Neural progenitor cell (in vitro differentiated cells): Measurements from ENCODE around the gene WDR36. TPM values are rescaled to one million over a fixed set of nuclear protein-coding genes. Genes with fewer than 3 reads are reported as not detected.

Source experiments
- DNase-seq: peaks from one replicate; pipeline ENCODE4 v3.0.0-alpha.2; 2016; ENCODE audit warnings: low spot score
- H2AFZ ChIP-seq: fragments of 200-600 bp; sonication (generic); replicated peaks from 2 replicates; pipeline ENCODE4 v1.6.1; 2016; ENCODE audit warnings: antibody characterized with exemption
- H3F3A ChIP-seq: fragments of 200-600 bp; sonication (generic); 2 replicates; pipeline ENCODE4 v1.6.1; 2016; ENCODE audit warnings: antibody characterized with exemption, low read depth
- H3K27ac ChIP-seq: fragments of 200-600 bp; sonication (generic); 2 replicates; pipeline ENCODE4 v1.5.1; 2016; ENCODE audit warnings: mild to moderate bottlenecking
- H3K27me3 ChIP-seq: fragments of 200-600 bp; sonication (generic); 2 replicates; pipeline ENCODE4 v1.6.1; 2016; ENCODE audit warnings: mild to moderate bottlenecking, moderate library complexity
- H3K36me3 ChIP-seq: fragments of 200-600 bp; sonication (generic); 2 replicates; pipeline ENCODE4 v1.5.1; 2016
- H3K4me1 ChIP-seq: fragments of 200-600 bp; sonication (generic); 2 replicates; pipeline ENCODE4 v1.6.1; 2016; ENCODE audit warnings: mixed run types
- H3K4me2 ChIP-seq: fragments of 200-600 bp; sonication (generic); 2 replicates; pipeline ENCODE4 v1.6.1; 2016
- H3K4me3 ChIP-seq: fragments of 200-600 bp; sonication (generic); 2 replicates; pipeline ENCODE4 v1.5.1; 2016
- H3K79me2 ChIP-seq: fragments of 200-600 bp; sonication (generic); 2 replicates; pipeline ENCODE4 v1.6.1; 2016; ENCODE audit warnings: low read depth
- H3K9ac ChIP-seq: fragments of 200-600 bp; sonication (generic); 2 replicates; pipeline ENCODE4 v1.6.1; 2016
- H3K9me3 ChIP-seq: fragments of 200-600 bp; sonication (generic); 2 replicates; pipeline ENCODE4 v1.5.1; 2016; ENCODE audit warnings: low read depth
- H4K20me1 ChIP-seq: fragments of 200-600 bp; sonication (generic); 2 replicates; pipeline ENCODE4 v1.6.1; 2016; ENCODE audit warnings: low read depth
- H3K27ac Mint-ChIP-seq: 3 replicates; pipeline ENCODE4 v1.8.0; 2021; ENCODE audit warnings: mixed read lengths
- H3K27me3 Mint-ChIP-seq: 2 replicates; pipeline ENCODE4 v1.8.0; 2022; ENCODE audit warnings: low read depth, mild to moderate bottlenecking, inconsistent platforms, moderate library complexity, mixed read lengths; ENCODE audit not compliant: insufficient read depth
- H3K36me3 Mint-ChIP-seq: 3 replicates; pipeline ENCODE4 v1.8.0; 2021; ENCODE audit warnings: mixed read lengths
- H3K4me1 Mint-ChIP-seq: 3 replicates; pipeline ENCODE4 v1.8.0; 2021; ENCODE audit warnings: mixed read lengths
- H3K4me3 Mint-ChIP-seq: 3 replicates; pipeline ENCODE4 v1.8.0; 2021; ENCODE audit warnings: mild to moderate bottlenecking, moderate library complexity, mixed read lengths
- H3K9me3 Mint-ChIP-seq: 3 replicates; pipeline ENCODE4 v1.8.0; 2020; ENCODE audit warnings: mixed read lengths
- CTCF ChIP-seq: fragments of 200-600 bp; sonication (generic); IDR thresholded peaks from 2 replicates; pipeline ENCODE4 v1.5.1; 2017; ENCODE audit warnings: antibody characterized with exemption, mild to moderate bottlenecking
- EZH2 ChIP-seq: fragments of 200-600 bp; sonication (generic); IDR thresholded peaks from 2 replicates; pipeline ENCODE4 v1.6.1; 2017; ENCODE audit warnings: antibody characterized with exemption, mild to moderate bottlenecking, moderate library complexity
- EZH2phosphoT487 ChIP-seq: fragments of 200-600 bp; sonication (generic); IDR thresholded peaks from 2 replicates; pipeline ENCODE4 v1.6.1; 2017; ENCODE audit warnings: antibody characterized with exemption
- total RNA-seq: library from RNA; depleted of rRNA; stranded (reverse); fragments of >200 nt; gene quantifications from 2 replicates; pipeline ENCODE4 v1.2.3, GENCODE V29; 2015; ENCODE audit warnings: low replicate concordance

Gene WDR36
- total RNA-seq, 1 donor from 2014 or later: 60.1 TPM

- Mint-ChIP-seq H3K9me3 (no peaks in the 10 kb centered on the region), H3K4me3 (no peak overlapping the region), H3K36me3 (no peaks in the 10 kb centered on the region), H3K27me3 (no peaks in the 10 kb centered on the region), H3K27ac (no peak overlapping the region), H3K4me1 (peaks cover 9% of the 10 kb centered on the region)
- Histone ChIP-seq H3K4me3 (no peak overlapping the region), H3K4me1 (peaks cover 14% of the 10 kb centered on the region), H3F3A (no peaks in the 10 kb centered on the region), H3K4me2 (no peak overlapping the region), H3K27ac (no peak overlapping the region), H2AFZ (no peak overlapping the region), H3K36me3 (no peaks in the 10 kb centered on the region), H3K9me3 (no peaks in the 10 kb centered on the region), H3K9ac (no peak overlapping the region), H3K27me3 (no peaks in the 10 kb centered on the region), H4K20me1 (no peaks in the 10 kb centered on the region), H3K79me2 (no peaks in the 10 kb centered on the region)
- DNase-seq: no peak
- TF ChIP-seq EZH2 (no peak), EZH2phosphoT487 (no peak), CTCF (no peak)
These were observed 41.2 kb downstream of the WDR36 start for GRCh38 chr5:111133436-111133751.

GRCh38 chr5:111134087-111134486 is 41.9 kb downstream of the WDR36 start:
- Histone ChIP-seq H3K9me3 (no peaks in the 10 kb centered on the region), H4K20me1 (no peaks in the 10 kb centered on the region), H3K27me3 (no peaks in the 10 kb centered on the region), H3K4me1 (peaks cover 14% of the 10 kb centered on the region), H3K79me2 (no peaks in the 10 kb centered on the region), H3F3A (no peaks in the 10 kb centered on the region), H3K4me3 (no peak overlapping the region), H3K27ac (no peak overlapping the region), H3K9ac (no peak overlapping the region), H3K36me3 (no peaks in the 10 kb centered on the region), H3K4me2 (no peak overlapping the region), H2AFZ (no peak overlapping the region)
- Mint-ChIP-seq H3K4me1 (peaks cover 9% of the 10 kb centered on the region), H3K27me3 (no peaks in the 10 kb centered on the region), H3K9me3 (no peaks in the 10 kb centered on the region), H3K4me3 (no peak overlapping the region), H3K27ac (no peak overlapping the region), H3K36me3 (no peaks in the 10 kb centered on the region)
- no peak for DNase-seq
- TF ChIP-seq EZH2phosphoT487 (no peak), EZH2 (no peak)

GRCh38 chr5:111134864-111135263 is 42.7 kb downstream of the WDR36 start:
- no peak overlapping the region for H3K9ac ChIP-seq
- no peak overlapping the region for H3K4me3 Mint-ChIP-seq
- no peaks in the 10 kb centered on the region for H3K9me3 ChIP-seq
- H3K4me1 Mint-ChIP-seq: peaks cover 9% of the 10 kb centered on the region
- H2AFZ ChIP-seq: no peak overlapping the region
- H3K27me3 Mint-ChIP-seq: no peaks in the 10 kb centered on the region
- no peaks in the 10 kb centered on the region for H3F3A ChIP-seq
- peaks cover 14% of the 10 kb centered on the region for H3K4me1 ChIP-seq
- H3K36me3 Mint-ChIP-seq: no peaks in the 10 kb centered on the region
- H3K4me2 ChIP-seq: no peak overlapping the region
- H3K27me3 ChIP-seq: no peaks in the 10 kb centered on the region
- no peaks in the 10 kb centered on the region for H3K36me3 ChIP-seq
- no peaks in the 10 kb centered on the region for H3K79me2 ChIP-seq
- no peak for TF ChIP-seq EZH2phosphoT487
- H3K4me3 ChIP-seq: no peak overlapping the region
- no peaks in the 10 kb centered on the region for H4K20me1 ChIP-seq
- H3K9me3 Mint-ChIP-seq: no peaks in the 10 kb centered on the region
- peak overlapping the region; percentile 82 for H3K27ac Mint-ChIP-seq
- no peak for DNase-seq
- no peak overlapping the region for H3K27ac ChIP-seq

GRCh38 chr5:111135363-111135762 is 43.2 kb downstream of the WDR36 start:
- Histone ChIP-seq H3K9ac (no peak overlapping the region), H3K27me3 (no peaks in the 10 kb centered on the region), H3K9me3 (no peaks in the 10 kb centered on the region), H3K4me3 (no peak overlapping the region), H3K4me1 (peaks cover 14% of the 10 kb centered on the region), H3F3A (no peaks in the 10 kb centered on the region), H4K20me1 (no peaks in the 10 kb centered on the region), H3K36me3 (no peaks in the 10 kb centered on the region), H3K27ac (no peak overlapping the region), H3K4me2 (no peak overlapping the region), H2AFZ (no peak overlapping the region), H3K79me2 (no peaks in the 10 kb centered on the region)
- Mint-ChIP-seq H3K27ac (peak overlapping the region; percentile 82), H3K4me1 (peaks cover 9% of the 10 kb centered on the region), H3K4me3 (no peak overlapping the region), H3K36me3 (no peaks in the 10 kb centered on the region), H3K27me3 (no peaks in the 10 kb centered on the region), H3K9me3 (no peaks in the 10 kb centered on the region)
- DNase-seq: no peak
- no peak for TF ChIP-seq EZH2

GRCh38 chr5:111135946-111136345 is 43.8 kb downstream of the WDR36 start:
- Histone ChIP-seq H3F3A (no peaks in the 10 kb centered on the region), H3K4me3 (no peak overlapping the region), H4K20me1 (no peaks in the 10 kb centered on the region), H3K9ac (no peak overlapping the region), H3K27ac (no peak overlapping the region), H3K36me3 (no peaks in the 10 kb centered on the region), H2AFZ (no peak overlapping the region), H3K27me3 (no peaks in the 10 kb centered on the region), H3K79me2 (no peaks in the 10 kb centered on the region), H3K4me1 (peaks cover 13% of the 10 kb centered on the region), H3K4me2 (no peak overlapping the region), H3K9me3 (no peaks in the 10 kb centered on the region)
- Mint-ChIP-seq H3K27me3 (no peaks in the 10 kb centered on the region), H3K27ac (no peak overlapping the region), H3K9me3 (no peaks in the 10 kb centered on the region), H3K4me1 (peaks cover 9% of the 10 kb centered on the region), H3K4me3 (no peak overlapping the region), H3K36me3 (no peaks in the 10 kb centered on the region)
- no peak for DNase-seq
- TF ChIP-seq EZH2: no peak
- TF ChIP-seq CTCF: no peak
